PC-9 (cell line): Measurements from ENCODE around the gene FUT2. TPM values are rescaled to one million over a fixed set of nuclear protein-coding genes. Genes with fewer than 3 reads are reported as not detected.

Experiments used
- BruUV-seq: library from RNA; stranded (reverse); fragments of 400-500 nt; replicated peaks from 2 replicates; lab custom pipeline; 2021; lab: Mats Ljungman, UMichigan
- CTCF ChIA-PET: fragments of 300-600 bp; sonication (Branson Sonifier 250); formaldehyde crosslinking; loops from one replicate; lab custom pipeline; 2022; ENCODE audit warnings: antibody characterized with exemption; lab: Charles Lee
- POLR2A ChIA-PET: fragments of 300-600 bp; sonication (Branson Sonifier 250); formaldehyde crosslinking; loops from one replicate; lab custom pipeline; 2022; ENCODE audit warnings: antibody characterized with exemption; ENCODE audit not compliant: unreplicated experiment; lab: Charles Lee
- DNase-seq, 2 experiments: peaks; one replicate each; pipeline versions ENCODE4 v3.0.0 to v3.0.0-alpha.2; 2015 to 2022; ENCODE audit warnings: mixed read lengths in 1 of 2
- H2AFZ ChIP-seq: fragments of 200-600 bp; sonication (generic); 2 replicates; pipeline ENCODE4 v1.8.1; 2017; ENCODE audit warnings: antibody characterized with exemption
- H3F3A ChIP-seq: fragments of 200-600 bp; sonication (generic); 2 replicates; pipeline ENCODE4 v1.8.1; 2017; ENCODE audit warnings: antibody characterized with exemption, mild to moderate bottlenecking, low read depth; ENCODE audit not compliant: insufficient read depth
- H3K27ac ChIP-seq: fragments of 200-600 bp; sonication (generic); 2 replicates; pipeline ENCODE4 v1.6.1; 2016; ENCODE audit warnings: mixed run types
- H3K27me3 ChIP-seq: fragments of 200-600 bp; sonication (generic); 2 replicates; pipeline ENCODE4 v1.6.1; 2016; ENCODE audit warnings: low read depth, mixed run types; ENCODE audit not compliant: insufficient read depth
- H3K36me3 ChIP-seq: fragments of 200-600 bp; sonication (generic); 2 replicates; pipeline ENCODE4 v1.6.1; 2016; ENCODE audit warnings: low read depth, mixed run types
- H3K4me1 ChIP-seq: fragments of 200-600 bp; sonication (generic); replicated peaks from 2 replicates; pipeline ENCODE4 v1.6.1; 2016; ENCODE audit warnings: mixed run types; ENCODE audit not compliant: insufficient read depth
- H3K4me2 ChIP-seq: fragments of 200-600 bp; sonication (generic); 2 replicates; pipeline ENCODE4 v1.6.1; 2017; ENCODE audit warnings: mixed run types
- H3K4me3 ChIP-seq: fragments of 200-600 bp; sonication (generic); 2 replicates; pipeline ENCODE4 v1.6.1; 2016; ENCODE audit warnings: mixed run types
- H3K79me2 ChIP-seq: fragments of 200-600 bp; sonication (generic); 2 replicates; pipeline ENCODE4 v1.6.1; 2017; ENCODE audit warnings: low read depth, mixed run types
- H3K9me2 ChIP-seq: fragments of 200-600 bp; sonication (generic); 2 replicates; pipeline ENCODE4 v1.8.1; 2017; ENCODE audit warnings: mild to moderate bottlenecking; ENCODE audit not compliant: insufficient read depth
- H3K9me3 ChIP-seq: fragments of 200-600 bp; sonication (generic); 2 replicates; pipeline ENCODE4 v1.8.1; 2016; ENCODE audit warnings: low read depth; ENCODE audit not compliant: insufficient read depth
- H4K20me1 ChIP-seq: fragments of 200-600 bp; sonication (generic); 2 replicates; pipeline ENCODE4 v1.8.1; 2017; ENCODE audit not compliant: insufficient read depth
- CTCF ChIP-seq: fragments of 200-600 bp; sonication (generic); conservative IDR thresholded peaks from 2 replicates; pipeline ENCODE4 v1.6.1; 2017; ENCODE audit warnings: mixed run types, antibody characterized with exemption, mild to moderate bottlenecking, moderate library complexity
- EZH2 ChIP-seq: fragments of 200-600 bp; sonication (generic); IDR thresholded peaks from 2 replicates; pipeline ENCODE4 v1.8.0; 2017; ENCODE audit warnings: antibody characterized with exemption, low read depth
- intact Hi-C: fragments of 100-400 bp; cut with micrococcal nuclease; formaldehyde crosslinking; loops from one replicate; pipeline ENCODE4 v1.10.0; 2022; ENCODE audit not compliant: unreplicated experiment
- total RNA-seq: library from RNA; stranded (reverse); gene quantifications from 2 replicates; pipeline ENCODE4 v1.2.3, GENCODE V29; 2021

Gene FUT2
- total RNA-seq, 1 experiment from 2014 or later: 8.7 TPM

- Histone ChIP-seq H2AFZ (peak within 1 kb of the TSS; percentile 85), H3K27ac (no peak within 1 kb of the TSS), H3K27me3 (no peaks in the 10 kb centered on the region), H3K9me2 (no peaks in the 10 kb centered on the region), H4K20me1 (no peaks in the 10 kb centered on the region), H3F3A (peaks cover 18% of the 10 kb centered on the region), H3K36me3 (no peaks in the 10 kb centered on the region), H3K9me3 (no peaks in the 10 kb centered on the region), H3K4me2 (peak within 1 kb of the TSS; percentile 80), H3K79me2 (no peaks in the 10 kb centered on the region), H3K4me1 (no peaks in the 10 kb centered on the region; the same call in 1 of the 2 replicates), H3K4me3 (peak within 1 kb of the TSS; percentile 58; the same call in 1 of the 2 replicates)
- TF ChIP-seq EZH2: no peak
- no peak for TF ChIP-seq CTCF
- no TSS peak for BruUV-seq
- ChIA-PET POLR2A (no interaction called here), CTCF (no interaction called here)
- DNase-seq: no peak
- intact Hi-C loops: no loop called here
These were observed 44.6 kb downstream of the FUT2 start, which contains the start of gene RASIP1 for GRCh38 chr19:48740164-48740972. Gene RASIP1, minus strand, starts transcription at chr19:48740610. Its CDS starts 328 bp downstream, at chr19:48740282.

DNA sequence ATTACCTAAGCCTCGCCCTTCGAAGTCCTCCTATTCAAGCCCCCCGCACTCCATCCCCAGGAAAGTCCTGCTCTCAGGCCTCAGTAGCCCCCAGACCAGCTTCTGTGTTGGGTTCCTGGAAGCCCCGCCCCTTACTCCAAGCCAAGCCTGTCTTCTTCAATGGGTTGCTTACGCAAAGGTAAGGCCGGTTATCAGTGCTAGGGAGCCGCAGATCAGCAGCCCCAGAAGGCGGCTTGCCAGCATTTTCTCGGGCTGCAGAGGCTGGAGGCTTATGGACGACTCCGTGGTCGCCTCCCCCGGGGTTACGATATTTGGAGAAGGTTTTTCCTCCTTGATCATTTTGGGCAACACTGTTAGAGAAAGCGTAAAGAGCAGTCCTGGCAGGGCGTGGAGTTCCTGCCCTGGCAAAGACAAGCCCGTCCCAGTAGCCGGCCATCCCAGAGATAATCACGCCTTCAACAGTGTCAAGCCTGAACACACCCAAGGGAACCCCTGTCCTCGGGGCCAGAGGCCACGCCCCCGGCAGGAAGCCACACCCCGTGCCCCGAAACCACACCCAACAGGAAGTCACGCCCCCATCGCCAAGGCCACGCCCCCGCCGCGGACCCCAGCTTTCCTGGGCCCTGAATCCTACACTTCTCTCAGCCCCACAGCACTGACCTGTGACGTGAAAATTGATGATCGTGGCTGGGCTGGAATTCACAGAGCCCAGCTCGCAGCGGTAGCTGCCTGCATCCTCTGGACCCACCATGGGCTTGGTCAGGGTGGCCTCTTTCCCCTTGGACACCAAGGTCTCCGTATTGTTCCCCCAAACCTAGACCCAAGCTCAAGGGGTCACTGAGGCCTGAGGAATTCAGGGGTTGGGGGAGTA is 45.6 kb downstream of the FUT2 start:
- H3F3A ChIP-seq: peaks cover 22% of the 10 kb centered on the region
- POLR2A ChIA-PET: no interaction called here
- no peaks in the 10 kb centered on the region for H3K79me2 ChIP-seq
- intact Hi-C loops: no loop called here
- H3K27ac ChIP-seq: no peak overlapping the region
- no peak overlapping the region for H2AFZ ChIP-seq
- no peaks in the 10 kb centered on the region for H3K36me3 ChIP-seq
- H3K4me2 ChIP-seq: peak overlapping the region; percentile 80
- H3K4me1 ChIP-seq: no peaks in the 10 kb centered on the region; the same call in 1 of the 2 replicates
- H3K9me2 ChIP-seq: no peaks in the 10 kb centered on the region
- H4K20me1 ChIP-seq: no peaks in the 10 kb centered on the region
- TF ChIP-seq CTCF: no peak
- no peak for TF ChIP-seq EZH2
- DNase-seq: peak in 1 of 2 experiments; percentile 31
- no peak overlapping the region for H3K4me3 ChIP-seq
- H3K27me3 ChIP-seq: no peaks in the 10 kb centered on the region
- no TSS peak for BruUV-seq
- CTCF ChIA-PET: interaction anchor here (0.6 kb wide), 1 partner anchor 362 kb away, joined by 6 read pairs; no protein-coding TSS in a partner anchor
- H3K9me3 ChIP-seq: no peaks in the 10 kb centered on the region

GRCh38 chr19:48742096-48742495 is 46.3 kb downstream of the FUT2 start:
- H3K4me1 ChIP-seq: no peaks in the 10 kb centered on the region; the same call in 1 of the 2 replicates
- CTCF ChIA-PET: no interaction called here
- BruUV-seq: no TSS peak

More at GRCh38 chr19:48742096-48742495, 46.3 kb downstream of the FUT2 start:
- no peaks in the 10 kb centered on the region for H3K27me3 ChIP-seq
- POLR2A ChIA-PET: no interaction called here
- no peaks in the 10 kb centered on the region for H3K9me3 ChIP-seq
- H4K20me1 ChIP-seq: no peaks in the 10 kb centered on the region
- intact Hi-C loops: no loop called here
- no peak overlapping the region for H3K4me2 ChIP-seq
- no peaks in the 10 kb centered on the region for H3K79me2 ChIP-seq
- peaks cover 24% of the 10 kb centered on the region for H3F3A ChIP-seq
- TF ChIP-seq CTCF (no peak), EZH2 (no peak)
- no peak overlapping the region for H3K27ac ChIP-seq
- no peaks in the 10 kb centered on the region for H3K9me2 ChIP-seq
- DNase-seq: no peak
- no peak overlapping the region for H3K4me3 ChIP-seq
- H2AFZ ChIP-seq: no peak overlapping the region
- no peaks in the 10 kb centered on the region for H3K36me3 ChIP-seq
